Skin epidermis (tissue), 12 donors: ENCODE measurements around the gene NOSTRIN.
"Not testable (repeated sequence)": the region's sequence is repeated elsewhere in the genome, so short reads cannot be mapped to it uniquely, and the experiment has no call there.

Experiments
- H3K27ac ChIP-seq, 21 experiments: fragments of 200-600 bp; sonication (generic) in 11 of 21; one replicate each; pipeline ENCODE4 v1.5.0; 2020; ENCODE audit warnings: mild to moderate bottlenecking in 3 of 21, inconsistent platforms in 2 of 21, moderate library complexity in 2 of 21
- H3K4me3 ChIP-seq, 7 experiments: fragments of 200-600 bp; sonication (generic) in 2 of 7; one replicate each; pipeline ENCODE4 v1.5.0; 2020; ENCODE audit warnings: inconsistent platforms in 2 of 7, mild to moderate bottlenecking in 2 of 7, moderate library complexity in 1 of 7

The NOSTRIN gene, protein sequence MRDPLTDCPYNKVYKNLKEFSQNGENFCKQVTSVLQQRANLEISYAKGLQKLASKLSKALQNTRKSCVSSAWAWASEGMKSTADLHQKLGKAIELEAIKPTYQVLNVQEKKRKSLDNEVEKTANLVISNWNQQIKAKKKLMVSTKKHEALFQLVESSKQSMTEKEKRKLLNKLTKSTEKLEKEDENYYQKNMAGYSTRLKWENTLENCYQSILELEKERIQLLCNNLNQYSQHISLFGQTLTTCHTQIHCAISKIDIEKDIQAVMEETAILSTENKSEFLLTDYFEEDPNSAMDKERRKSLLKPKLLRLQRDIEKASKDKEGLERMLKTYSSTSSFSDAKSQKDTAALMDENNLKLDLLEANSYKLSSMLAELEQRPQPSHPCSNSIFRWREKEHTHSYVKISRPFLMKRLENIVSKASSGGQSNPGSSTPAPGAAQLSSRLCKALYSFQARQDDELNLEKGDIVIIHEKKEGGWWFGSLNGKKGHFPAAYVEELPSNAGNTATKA

GRCh38 chr2:168801961-168802858 is at the start of gene NOSTRIN:
TSS of gene NOSTRIN (plus strand) at chr2:168802637. CDS start at chr2:168802647, 10 bp downstream.
- Histone ChIP-seq H3K4me3 (peak within 1 kb of the TSS in 1 of 7 experiments; percentile 14), H3K27ac (peak within 1 kb of the TSS in 8 of 21 experiments; percentile 1 to 74 (median 60))

DNA sequence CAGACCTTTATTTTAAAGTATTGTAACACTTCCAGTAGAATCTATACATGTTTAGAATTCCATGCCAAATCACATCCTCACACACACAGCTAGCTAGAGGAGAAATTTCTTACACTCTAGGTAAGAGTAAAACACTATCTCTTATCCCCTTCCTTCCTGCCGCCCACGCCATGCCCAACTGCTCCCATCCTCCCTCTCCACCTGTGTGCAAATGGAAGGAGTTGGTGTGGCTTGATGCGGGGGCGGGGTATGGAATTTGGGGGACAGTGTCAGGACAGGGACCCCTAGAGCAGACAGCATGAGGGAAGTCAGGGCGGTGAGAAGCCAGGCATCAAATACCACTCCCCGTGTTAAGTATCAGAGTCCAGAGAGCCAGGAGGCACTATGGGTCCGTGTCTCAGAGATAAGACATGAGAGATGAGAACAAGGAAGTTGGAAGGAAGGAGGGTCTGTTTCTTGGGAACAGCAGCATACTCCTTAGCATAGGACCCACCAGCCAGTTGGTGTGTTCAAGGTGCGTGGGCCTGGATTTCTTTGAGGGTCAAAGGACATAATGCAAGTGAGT is 48.6 kb upstream of the NOSTRIN start:
- no peak overlapping the region for H3K27ac ChIP-seq
- no peak overlapping the region for H3K4me3 ChIP-seq

GRCh38 chr2:168757223-168757622 is 45.2 kb upstream of the NOSTRIN start:
- no peak overlapping the region for H3K27ac ChIP-seq
- no peak overlapping the region for H3K4me3 ChIP-seq

DNA sequence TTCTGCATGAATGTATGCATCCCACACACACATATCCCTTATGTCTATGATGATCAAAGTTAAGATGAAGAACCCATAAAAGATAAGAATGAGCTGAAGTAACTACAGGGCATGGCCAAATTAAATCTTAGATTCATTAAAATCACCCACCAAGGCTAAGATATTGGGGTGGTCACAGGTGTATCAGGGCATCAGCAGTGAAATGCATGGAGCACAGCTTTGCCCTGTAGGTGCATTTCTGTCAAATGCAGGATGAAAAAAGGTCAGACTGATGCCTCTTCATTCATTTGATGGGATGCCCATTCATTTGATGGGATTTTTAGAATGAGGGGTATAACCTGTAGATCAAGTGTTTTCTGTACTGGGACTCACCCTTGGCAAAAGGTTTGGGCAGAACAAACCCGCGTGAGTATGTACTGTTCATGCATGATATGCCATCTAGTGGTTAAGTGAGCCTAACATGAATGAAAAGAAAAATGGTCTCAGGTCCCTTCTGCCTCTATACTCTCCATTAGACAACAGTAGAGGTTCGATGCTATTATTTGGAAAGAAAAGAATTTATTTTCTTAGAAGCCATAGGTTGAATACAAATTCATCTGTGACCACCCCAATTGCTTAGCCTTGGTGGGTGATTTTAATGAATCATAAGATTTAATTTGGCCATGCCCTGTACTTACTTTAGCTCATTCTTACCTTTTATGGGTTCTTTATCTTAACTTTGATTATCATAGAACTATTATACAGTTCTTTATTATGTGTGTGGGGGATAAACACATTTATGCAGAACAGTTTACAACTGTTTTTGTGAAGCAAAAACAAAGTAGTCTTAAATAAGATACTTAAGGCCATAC is 43.2 kb upstream of the NOSTRIN start:
- no peak overlapping the region for H3K4me3 ChIP-seq
- H3K27ac ChIP-seq, result no peak overlapping the region

DNA sequence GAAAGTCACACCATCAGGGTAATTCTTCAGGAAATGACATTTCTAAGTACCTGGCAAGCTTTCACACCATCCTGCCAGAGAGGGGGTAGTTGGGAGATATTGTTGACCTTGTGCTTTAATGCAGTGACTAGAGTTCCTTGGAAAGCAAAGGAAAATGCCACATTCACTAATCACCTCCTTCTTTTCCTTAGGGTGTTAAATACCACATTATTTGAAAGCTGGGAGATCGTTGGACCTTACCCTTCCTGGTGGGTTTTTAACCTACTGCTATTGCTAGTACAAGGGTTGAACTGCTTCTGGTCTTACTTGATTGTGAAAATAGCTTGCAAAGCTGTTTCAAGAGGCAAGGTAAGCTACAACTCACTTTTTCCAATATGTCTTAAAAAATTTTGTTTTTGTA is 37.0 kb upstream of the NOSTRIN start:
- Histone ChIP-seq H3K4me3 (no peak overlapping the region), H3K27ac (no peak overlapping the region)

DNA sequence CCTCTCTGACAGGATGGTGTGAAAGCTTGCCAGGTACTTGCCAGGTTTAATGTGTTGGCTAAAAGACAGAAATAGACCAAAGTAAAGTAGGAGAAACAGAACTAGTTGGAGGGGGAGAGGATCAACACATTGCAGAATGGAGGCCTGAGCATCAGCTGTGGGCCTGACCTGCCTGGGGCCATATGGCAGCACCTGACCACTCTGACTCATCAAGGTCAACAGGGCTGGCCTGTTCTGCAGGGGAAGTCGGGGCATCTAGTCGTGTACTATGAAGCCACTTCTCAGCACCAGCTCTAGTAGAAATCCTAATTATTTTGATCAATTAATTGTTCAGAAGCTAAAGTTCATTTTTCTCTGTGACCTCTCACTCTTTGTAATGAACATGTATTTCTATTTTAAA is 35.8 kb upstream of the NOSTRIN start:
- H3K27ac ChIP-seq, result no peak overlapping the region

DNA sequence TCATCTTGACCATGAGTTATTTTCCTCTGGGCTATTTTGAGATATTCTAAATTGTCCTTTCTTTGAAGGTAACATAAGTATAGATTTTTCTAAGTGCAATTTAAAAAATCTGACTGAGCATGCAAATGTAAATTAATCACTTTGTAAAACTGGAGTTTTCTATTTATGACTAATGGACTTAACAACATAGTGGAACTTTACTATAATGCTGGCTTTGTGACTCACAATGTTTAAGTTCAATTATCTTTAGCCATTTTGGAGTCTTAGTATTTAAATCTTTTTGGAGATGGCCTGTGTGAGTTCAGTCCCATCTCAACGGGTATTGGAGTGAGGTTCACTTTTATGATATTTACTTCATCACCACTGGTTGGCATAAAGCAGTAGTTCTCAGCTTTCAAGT is 35.2 kb upstream of the NOSTRIN start:
- Histone ChIP-seq H3K27ac (no peak overlapping the region), H3K4me3 (no peak overlapping the region)

More for the DNA sequence above, 35.8 kb upstream of the NOSTRIN start:
- H3K4me3 ChIP-seq, result no peak overlapping the region

GRCh38 chr2:168768357-168768756 is 34.1 kb upstream of the NOSTRIN start:
- not testable (repeated sequence) for H3K4me3 ChIP-seq, H3K27ac ChIP-seq

DNA sequence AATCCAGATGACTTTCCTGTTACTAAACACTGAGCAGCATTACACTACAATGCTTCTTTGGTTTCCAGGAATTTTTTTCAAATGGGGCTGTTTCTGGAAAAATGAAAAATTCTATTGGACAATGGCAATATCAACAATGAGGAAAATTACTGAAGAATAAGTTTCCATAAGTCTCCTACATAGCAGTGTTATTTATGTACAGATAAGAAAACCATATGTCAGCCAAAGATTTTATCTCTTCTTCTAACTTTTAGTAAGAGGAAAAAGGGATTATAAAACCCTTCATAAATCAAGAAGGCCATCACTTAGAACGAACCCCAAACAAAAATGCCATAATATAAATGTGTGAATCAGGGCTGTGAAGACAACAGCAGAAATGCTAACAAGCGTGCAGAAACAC is 31.6 kb upstream of the NOSTRIN start:
- no peak overlapping the region for H3K4me3 ChIP-seq
- H3K27ac ChIP-seq, result no peak overlapping the region

- Histone ChIP-seq H3K4me3 (no peak overlapping the region), H3K27ac (no peak overlapping the region)
These were observed 29.7 kb upstream of the NOSTRIN start for GRCh38 chr2:168772704-168773103.

- H3K27ac ChIP-seq, result no peak overlapping the region
These were observed 29.3 kb upstream of the NOSTRIN start for GRCh38 chr2:168773128-168773527.

GRCh38 chr2:168773719-168774521 is 28.5 kb upstream of the NOSTRIN start:
- H3K27ac ChIP-seq, result no peak overlapping the region

More at GRCh38 chr2:168773128-168773527, 29.3 kb upstream of the NOSTRIN start:
- H3K4me3 ChIP-seq, result no peak overlapping the region

GRCh38 chr2:168775837-168776236 is 26.6 kb upstream of the NOSTRIN start:
- no peak overlapping the region for H3K27ac ChIP-seq
- H3K4me3 ChIP-seq, result no peak overlapping the region

More at GRCh38 chr2:168773719-168774521, 28.5 kb upstream of the NOSTRIN start:
- no peak overlapping the region for H3K4me3 ChIP-seq

- no peak overlapping the region for H3K27ac ChIP-seq
These were observed 21.8 kb upstream of the NOSTRIN start for GRCh38 chr2:168780669-168781071.

GRCh38 chr2:168781191-168781817 is 21.1 kb upstream of the NOSTRIN start:
- no peak overlapping the region for H3K4me3 ChIP-seq
- no peak overlapping the region for H3K27ac ChIP-seq

More at GRCh38 chr2:168780669-168781071, 21.8 kb upstream of the NOSTRIN start:
- H3K4me3 ChIP-seq, result no peak overlapping the region

GRCh38 chr2:168782271-168782670 is 20.2 kb upstream of the NOSTRIN start:
- H3K27ac ChIP-seq, result no peak overlapping the region

GRCh38 chr2:168784993-168785392 is 17.4 kb upstream of the NOSTRIN start:
- H3K27ac ChIP-seq, result no peak overlapping the region
- no peak overlapping the region for H3K4me3 ChIP-seq

More at GRCh38 chr2:168782271-168782670, 20.2 kb upstream of the NOSTRIN start:
- H3K4me3 ChIP-seq, result no peak overlapping the region
